Ascending aorta (tissue), 2 donors: ENCODE measurements around the gene SYNPR. TPM values are rescaled to one million over a fixed set of nuclear protein-coding genes. Genes with fewer than 3 reads are reported as not detected.

Experiments used
- DNase-seq, 2 donors: peaks; one replicate each; pipeline ENCODE4 v3.0.0-alpha.2; 2019; ENCODE audit warnings: low spot score in 2 of 2
- H3K27ac ChIP-seq, 2 donors: fragments of 200-600 bp; sonication (generic); one replicate each; pipeline ENCODE4 v1.5.1; 2016 to 2017; ENCODE audit warnings: mild to moderate bottlenecking in 1 of 2
- H3K27me3 ChIP-seq: fragments of 200-600 bp; sonication (generic); one replicate; pipeline ENCODE4 v1.5.1; 2017
- H3K36me3 ChIP-seq, 2 donors: fragments of 200-600 bp; sonication (generic); one replicate each; pipeline ENCODE4 v1.5.1; 2016
- H3K4me1 ChIP-seq, 2 donors: fragments of 200-600 bp; sonication (generic); one replicate each; pipeline ENCODE4 v1.5.1; 2016 to 2017; ENCODE audit warnings: mild to moderate bottlenecking in 1 of 2
- H3K4me3 ChIP-seq, 2 donors: fragments of 200-600 bp; sonication (generic); one replicate each; pipeline ENCODE4 v1.5.1; 2016 to 2017; ENCODE audit warnings: mild to moderate bottlenecking in 1 of 2
- H3K9me3 ChIP-seq, 2 donors: fragments of 200-600 bp; sonication (generic); one replicate each; pipeline ENCODE4 v1.5.1; 2016
- intact Hi-C: fragments of 100-400 bp; cut with DNase I; formaldehyde crosslinking; loops from one replicate; pipeline ENCODE4 v1.15.1; 2023
- total RNA-seq: library from RNA; depleted of rRNA; stranded (reverse); fragments of >200 nt; gene quantifications from one replicate; pipeline ENCODE4 v1.1.0, GENCODE V29; 2016
- TF ChIP-seq, protein P1 (sequence below), 3 experiments: fragments of 200-600 bp in 2 of 3; fragments of 450-650 bp in 1 of 3; sonication (generic) in 2 of 3; IDR thresholded peaks; one replicate each; pipeline ENCODE4 v1.5.1; 2016 to 2019; ENCODE audit warnings: antibody characterized with exemption in 3 of 3, mild to moderate bottlenecking in 1 of 3, moderate library complexity in 1 of 3

The SYNPR gene
- total RNA-seq, 1 donor from 2014 or later = not detected

DNA sequence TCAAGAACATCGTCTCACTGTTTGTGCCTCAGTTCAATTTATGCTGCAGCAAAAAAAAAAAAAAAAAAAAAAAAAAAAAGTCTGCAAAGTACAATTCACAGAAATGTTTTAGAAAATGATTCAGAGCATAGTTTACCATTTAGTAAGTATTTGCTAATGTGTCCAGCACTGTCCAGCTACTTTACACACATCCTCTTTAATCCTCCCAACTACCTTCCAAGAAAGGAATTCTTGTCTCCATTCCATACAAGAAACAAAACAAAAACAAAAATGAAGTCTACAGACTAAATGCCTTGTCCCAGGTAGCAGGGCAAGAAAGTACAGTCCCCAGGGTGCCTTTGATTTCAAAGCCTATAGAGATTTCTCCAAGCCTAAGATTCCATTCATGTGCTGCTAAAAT is 335.5 kb downstream of the SYNPR start:
- H3K9me3 ChIP-seq = no peaks in the 10 kb centered on the region
- no peaks in the 10 kb centered on the region for H3K36me3 ChIP-seq
- TF ChIP-seq, protein P1, sequence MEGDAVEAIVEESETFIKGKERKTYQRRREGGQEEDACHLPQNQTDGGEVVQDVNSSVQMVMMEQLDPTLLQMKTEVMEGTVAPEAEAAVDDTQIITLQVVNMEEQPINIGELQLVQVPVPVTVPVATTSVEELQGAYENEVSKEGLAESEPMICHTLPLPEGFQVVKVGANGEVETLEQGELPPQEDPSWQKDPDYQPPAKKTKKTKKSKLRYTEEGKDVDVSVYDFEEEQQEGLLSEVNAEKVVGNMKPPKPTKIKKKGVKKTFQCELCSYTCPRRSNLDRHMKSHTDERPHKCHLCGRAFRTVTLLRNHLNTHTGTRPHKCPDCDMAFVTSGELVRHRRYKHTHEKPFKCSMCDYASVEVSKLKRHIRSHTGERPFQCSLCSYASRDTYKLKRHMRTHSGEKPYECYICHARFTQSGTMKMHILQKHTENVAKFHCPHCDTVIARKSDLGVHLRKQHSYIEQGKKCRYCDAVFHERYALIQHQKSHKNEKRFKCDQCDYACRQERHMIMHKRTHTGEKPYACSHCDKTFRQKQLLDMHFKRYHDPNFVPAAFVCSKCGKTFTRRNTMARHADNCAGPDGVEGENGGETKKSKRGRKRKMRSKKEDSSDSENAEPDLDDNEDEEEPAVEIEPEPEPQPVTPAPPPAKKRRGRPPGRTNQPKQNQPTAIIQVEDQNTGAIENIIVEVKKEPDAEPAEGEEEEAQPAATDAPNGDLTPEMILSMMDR (IDR thresholded peaks at IDR 0.05) = no peak
- no peak overlapping the region for H3K27ac ChIP-seq
- H3K27me3 ChIP-seq = no peaks in the 10 kb centered on the region
- H3K4me1 ChIP-seq = no peaks in the 10 kb centered on the region
- DNase-seq = no peak
- H3K4me3 ChIP-seq = no peak overlapping the region
- intact Hi-C loops = no loop called here

DNA sequence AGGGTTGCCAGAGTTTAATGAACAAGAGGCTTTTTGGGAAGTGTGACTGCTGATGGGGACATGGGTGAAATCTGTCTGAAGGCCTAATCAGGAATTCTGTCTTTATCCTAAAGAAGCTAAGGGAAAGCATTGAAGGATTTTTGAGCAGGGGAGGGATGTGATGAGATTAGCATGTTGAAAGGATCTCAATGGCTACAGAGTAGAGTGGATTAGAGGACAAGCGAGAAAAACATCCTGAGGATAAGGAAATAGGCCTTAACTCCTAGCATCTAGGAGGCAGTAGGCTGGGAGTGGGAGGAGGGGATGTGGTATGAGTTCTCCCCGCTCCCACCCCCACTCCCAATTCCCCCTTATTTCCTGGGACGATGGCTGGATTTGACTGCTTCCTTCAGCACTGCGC is 339.3 kb downstream of the SYNPR start:
- intact Hi-C loops = no loop called here
- Histone ChIP-seq H3K36me3 (no peaks in the 10 kb centered on the region), H3K4me1 (no peaks in the 10 kb centered on the region), H3K9me3 (no peaks in the 10 kb centered on the region), H3K27ac (no peak overlapping the region), H3K4me3 (no peak overlapping the region), H3K27me3 (no peaks in the 10 kb centered on the region)
- TF ChIP-seq, protein P1 (IDR thresholded peaks at IDR 0.05) = no peak
- DNase-seq = no peak

DNA sequence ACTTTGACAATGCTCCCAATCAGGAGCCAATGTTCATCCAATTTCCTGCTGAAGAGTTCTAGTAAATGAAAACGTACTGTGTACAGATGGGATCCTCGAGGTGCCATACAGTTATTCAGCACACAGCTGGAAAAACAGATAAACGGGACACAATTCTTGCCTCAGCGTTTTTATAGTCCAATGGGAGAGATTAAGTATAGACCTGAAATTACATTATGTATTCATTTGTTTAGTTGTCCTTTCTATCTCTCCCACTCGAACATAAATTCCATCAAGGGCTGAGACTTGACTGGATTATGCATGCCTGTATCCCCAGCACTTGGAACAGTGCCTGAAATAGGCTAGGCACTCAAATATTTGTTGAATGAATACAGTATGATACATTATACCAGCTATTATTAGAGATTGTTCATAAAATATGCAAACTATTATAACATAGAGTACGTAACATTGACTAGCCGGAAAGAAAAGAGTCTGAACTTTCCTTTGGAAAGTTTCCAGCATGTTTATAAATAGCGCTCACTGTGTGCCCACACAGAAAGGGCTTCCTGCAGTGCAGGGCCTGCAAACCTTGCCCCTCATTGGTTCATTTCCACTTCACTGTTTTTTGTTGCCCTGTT is 346.9 kb downstream of the SYNPR start:
- H3K36me3 ChIP-seq = no peaks in the 10 kb centered on the region
- no peak overlapping the region for H3K4me3 ChIP-seq
- H3K4me1 ChIP-seq = no peaks in the 10 kb centered on the region
- TF ChIP-seq, protein P1 (IDR thresholded peaks at IDR 0.05) = no peak
- intact Hi-C loops = no loop called here
- no peak overlapping the region for H3K27ac ChIP-seq
- H3K9me3 ChIP-seq = no peaks in the 10 kb centered on the region
- no peaks in the 10 kb centered on the region for H3K27me3 ChIP-seq
- DNase-seq = no peak

DNA sequence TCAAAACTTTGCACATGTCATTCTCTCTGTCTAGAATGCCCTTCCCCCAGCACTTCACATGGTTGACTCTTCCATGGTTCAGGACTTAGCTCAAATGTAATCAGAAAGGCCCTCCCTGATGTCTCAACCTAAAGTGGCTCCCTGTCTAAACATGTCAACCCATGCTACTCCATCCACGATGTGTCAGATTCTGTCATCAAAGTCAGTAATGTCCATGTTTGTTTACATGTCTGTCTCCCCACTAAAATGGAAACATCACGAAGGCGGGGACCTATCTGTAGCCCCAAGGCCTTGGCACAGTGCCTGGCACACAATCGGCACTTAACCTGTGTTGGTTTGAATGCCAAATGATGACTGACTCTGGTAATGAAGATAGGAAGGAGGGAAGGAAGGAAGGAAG is 353.6 kb downstream of the SYNPR start:
- no peaks in the 10 kb centered on the region for H3K36me3 ChIP-seq
- TF ChIP-seq, protein P1 (IDR thresholded peaks at IDR 0.05) = no peak
- no peak overlapping the region for H3K27ac ChIP-seq
- intact Hi-C loops = no loop called here
- H3K4me1 ChIP-seq = no peaks in the 10 kb centered on the region
- H3K9me3 ChIP-seq = no peaks in the 10 kb centered on the region
- no peak for DNase-seq
- no peak overlapping the region for H3K4me3 ChIP-seq
- no peaks in the 10 kb centered on the region for H3K27me3 ChIP-seq

DNA sequence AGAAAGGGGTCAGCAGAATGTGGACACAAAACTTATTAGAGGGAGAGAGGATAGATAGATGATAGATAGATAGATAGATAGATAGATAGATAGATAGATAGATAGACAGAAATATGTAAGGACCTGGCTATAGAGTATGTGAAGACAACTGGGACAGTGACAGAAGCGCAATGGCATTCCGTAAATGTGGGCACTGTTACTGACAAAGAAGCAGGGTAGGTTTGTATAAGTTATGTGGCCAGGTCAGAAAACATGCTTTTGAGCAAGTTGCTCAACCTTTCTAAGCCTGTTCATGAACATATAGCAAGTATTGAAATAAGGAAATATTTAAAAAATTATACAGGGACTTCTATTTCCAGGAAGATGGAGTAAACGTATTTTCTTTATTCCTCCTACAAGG is 357.1 kb downstream of the SYNPR start:
- no peaks in the 10 kb centered on the region for H3K4me1 ChIP-seq
- TF ChIP-seq, protein P1 (IDR thresholded peaks at IDR 0.05) = no peak
- no peak for DNase-seq
- H3K27me3 ChIP-seq = no peaks in the 10 kb centered on the region
- intact Hi-C loops = no loop called here
- H3K4me3 ChIP-seq = no peak overlapping the region
- no peak overlapping the region for H3K27ac ChIP-seq
- no peaks in the 10 kb centered on the region for H3K9me3 ChIP-seq
- no peaks in the 10 kb centered on the region for H3K36me3 ChIP-seq

DNA sequence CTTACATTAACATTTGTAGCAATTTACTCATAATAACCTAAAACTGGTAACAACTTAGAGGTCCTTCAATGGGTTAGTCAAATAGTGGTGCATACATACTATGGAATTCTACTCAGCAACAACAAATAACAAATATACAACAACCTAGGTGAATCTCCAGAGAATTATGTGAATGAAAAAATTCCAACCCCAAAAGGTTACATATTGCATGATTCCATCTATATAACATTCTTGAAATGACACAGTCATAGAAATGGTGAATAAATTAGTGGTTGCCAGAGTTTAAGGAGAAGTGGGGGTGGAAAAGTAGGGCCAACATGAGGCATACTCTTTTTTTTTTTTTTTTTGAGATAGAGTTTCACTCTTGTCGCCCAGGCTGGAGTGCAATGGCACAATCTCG is 361.7 kb downstream of the SYNPR start:
- no peaks in the 10 kb centered on the region for H3K27me3 ChIP-seq
- TF ChIP-seq, protein P1 (IDR thresholded peaks at IDR 0.05) = no peak
- no peaks in the 10 kb centered on the region for H3K4me1 ChIP-seq
- H3K4me3 ChIP-seq = no peak overlapping the region
- no peaks in the 10 kb centered on the region for H3K9me3 ChIP-seq
- H3K36me3 ChIP-seq = no peaks in the 10 kb centered on the region
- DNase-seq = no peak
- intact Hi-C loops = no loop called here
- no peak overlapping the region for H3K27ac ChIP-seq
